Uterus (tissue), 4 donors: ENCODE measurements around the gene ZNF668. TPM values are rescaled to one million over a fixed set of nuclear protein-coding genes. Genes with fewer than 3 reads are reported as not detected.

ENCODE experiments used
- DNase-seq, 2 donors: peaks; one replicate each; pipeline ENCODE4 v3.0.0-alpha.2; 2019 to 2020
- H3K27ac ChIP-seq, 2 donors: fragments of 200-600 bp; sonication (generic); 1 replicate in 1 of 2; 2 replicates in 1 of 2; pipeline ENCODE4 v1.5.1; 2016 to 2018
- H3K27me3 ChIP-seq, 2 donors: fragments of 200-600 bp; sonication (generic); one replicate each; pipeline ENCODE4 v1.5.1; 2018 to 2019; ENCODE audit warnings: control low read depth in 1 of 2
- H3K36me3 ChIP-seq, 2 donors: fragments of 200-600 bp; sonication (generic); one replicate each; pipeline ENCODE4 v1.5.1; 2019; ENCODE audit warnings: control low read depth in 1 of 2
- H3K4me1 ChIP-seq, 2 donors: fragments of 200-600 bp; sonication (generic); one replicate each; pipeline ENCODE4 v1.5.1; 2018 to 2019; ENCODE audit warnings: control low read depth in 1 of 2
- H3K4me3 ChIP-seq, 2 donors: fragments of 200-600 bp; sonication (generic); 1 replicate in 1 of 2; 2 replicates in 1 of 2; pipeline ENCODE4 v1.5.1; 2018 to 2019; ENCODE audit warnings: mild to moderate bottlenecking in 1 of 2
- H3K9me3 ChIP-seq, 2 donors: fragments of 200-600 bp; sonication (generic); one replicate each; pipeline ENCODE4 v1.5.1; 2019; ENCODE audit warnings: control low read depth in 1 of 2
- POLR2A ChIP-seq, 2 donors: fragments of 450-650 bp; IDR thresholded peaks; one replicate each; pipeline ENCODE4 v1.6.1; 2016; ENCODE audit warnings: antibody characterized with exemption in 2 of 2, mild to moderate bottlenecking in 1 of 2, moderate library complexity in 1 of 2
- intact Hi-C: fragments of 100-400 bp; cut with DNase I; formaldehyde crosslinking; loops from one replicate; pipeline ENCODE4 v1.15.1; 2023; ENCODE audit warnings: low total_unique reads
- total RNA-seq, 4 donors: library from RNA; depleted of rRNA in 3 of 4; stranded (reverse); fragments of >200 nt in 3 of 4; gene quantifications; one replicate each; pipeline versions ENCODE4 v1.1.0 to v1.2.4, GENCODE V29; 2014 to 2023
- TF ChIP-seq, protein P1 (sequence below), 4 experiments: fragments of 200-600 bp in 2 of 4; fragments of 450-650 bp in 2 of 4; sonication (generic) in 2 of 4; IDR thresholded peaks; one replicate each; pipeline ENCODE4 v1.5.1; 2016 to 2019; ENCODE audit warnings: antibody characterized with exemption in 4 of 4, mild to moderate bottlenecking in 2 of 4, moderate library complexity in 1 of 4
- donor health status: DM: yes; HTN: yes; CAD: no.

Gene ZNF668
- total RNA-seq, 4 donors from 2014 or later, result 4.4 to 20.6 (median 6.4) TPM

DNA sequence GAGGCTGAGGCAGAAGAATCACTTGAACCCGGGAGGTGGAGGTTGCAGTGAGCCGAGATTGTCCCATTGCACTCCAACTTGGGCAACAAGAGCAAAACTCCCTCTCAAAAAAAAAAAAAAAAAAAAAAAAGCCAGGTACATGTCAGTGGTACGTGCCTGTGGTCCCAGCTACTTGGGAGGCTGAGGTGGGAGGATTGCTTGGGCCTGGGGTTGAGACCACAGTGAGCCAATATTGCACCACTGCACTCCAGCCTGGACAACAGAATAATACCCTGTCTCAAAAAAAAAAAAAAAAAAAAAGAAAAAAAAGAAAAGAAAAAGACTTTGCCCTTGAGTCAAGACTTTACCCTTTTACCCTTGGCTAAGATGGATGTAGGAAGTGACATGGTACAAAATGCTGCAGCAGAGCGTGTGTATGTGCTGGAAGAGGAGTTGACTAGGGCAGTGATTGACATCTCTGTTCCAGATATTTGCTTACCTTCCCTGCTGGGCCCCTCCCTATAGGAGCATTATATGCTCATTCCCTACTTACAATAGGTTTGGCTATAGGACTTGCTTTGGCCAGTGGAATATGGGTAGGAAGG is 30.1 kb downstream of the ZNF668 start:
- H3K27me3 ChIP-seq, result no peaks in the 10 kb centered on the region
- no peak overlapping the region for H3K4me3 ChIP-seq
- DNase-seq, result no peak
- H3K9me3 ChIP-seq, result no peaks in the 10 kb centered on the region
- intact Hi-C loops, result no loop called here
- no peaks in the 10 kb centered on the region for H3K36me3 ChIP-seq
- no peak for TF ChIP-seq POLR2A (IDR thresholded peaks at IDR 0.05)
- TF ChIP-seq, protein P1, sequence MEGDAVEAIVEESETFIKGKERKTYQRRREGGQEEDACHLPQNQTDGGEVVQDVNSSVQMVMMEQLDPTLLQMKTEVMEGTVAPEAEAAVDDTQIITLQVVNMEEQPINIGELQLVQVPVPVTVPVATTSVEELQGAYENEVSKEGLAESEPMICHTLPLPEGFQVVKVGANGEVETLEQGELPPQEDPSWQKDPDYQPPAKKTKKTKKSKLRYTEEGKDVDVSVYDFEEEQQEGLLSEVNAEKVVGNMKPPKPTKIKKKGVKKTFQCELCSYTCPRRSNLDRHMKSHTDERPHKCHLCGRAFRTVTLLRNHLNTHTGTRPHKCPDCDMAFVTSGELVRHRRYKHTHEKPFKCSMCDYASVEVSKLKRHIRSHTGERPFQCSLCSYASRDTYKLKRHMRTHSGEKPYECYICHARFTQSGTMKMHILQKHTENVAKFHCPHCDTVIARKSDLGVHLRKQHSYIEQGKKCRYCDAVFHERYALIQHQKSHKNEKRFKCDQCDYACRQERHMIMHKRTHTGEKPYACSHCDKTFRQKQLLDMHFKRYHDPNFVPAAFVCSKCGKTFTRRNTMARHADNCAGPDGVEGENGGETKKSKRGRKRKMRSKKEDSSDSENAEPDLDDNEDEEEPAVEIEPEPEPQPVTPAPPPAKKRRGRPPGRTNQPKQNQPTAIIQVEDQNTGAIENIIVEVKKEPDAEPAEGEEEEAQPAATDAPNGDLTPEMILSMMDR (IDR thresholded peaks at IDR 0.05), result no peak
- H3K4me1 ChIP-seq, result no peaks in the 10 kb centered on the region
- no peak overlapping the region for H3K27ac ChIP-seq

DNA sequence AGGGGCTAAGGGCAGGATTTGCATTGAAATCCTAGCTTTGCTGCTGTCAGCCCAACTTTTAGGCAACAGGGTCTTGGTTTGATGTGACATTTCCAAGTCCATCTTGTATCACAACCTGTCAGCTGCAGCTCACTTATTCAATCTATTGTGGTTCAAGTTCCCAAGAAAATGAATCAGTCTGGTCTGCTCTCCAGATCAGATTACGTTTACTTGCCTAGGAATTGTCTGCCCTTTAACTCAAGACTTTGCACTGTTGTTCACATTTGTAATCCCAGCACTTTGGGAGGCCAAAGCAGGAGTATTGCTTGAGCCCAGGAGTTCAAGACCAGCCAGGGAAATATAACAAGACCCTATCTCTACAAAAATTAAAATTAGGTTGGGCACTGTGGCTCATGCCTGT is 30.7 kb downstream of the ZNF668 start:
- Histone ChIP-seq H3K4me1 (no peaks in the 10 kb centered on the region), H3K4me3 (no peak overlapping the region), H3K36me3 (no peaks in the 10 kb centered on the region), H3K27ac (no peak overlapping the region), H3K9me3 (no peaks in the 10 kb centered on the region), H3K27me3 (no peaks in the 10 kb centered on the region)
- intact Hi-C loops, result no loop called here
- DNase-seq, result no peak
- TF ChIP-seq POLR2A (IDR thresholded peaks at IDR 0.05), result no peak
- TF ChIP-seq, protein P1 (IDR thresholded peaks at IDR 0.05), result no peak

DNA sequence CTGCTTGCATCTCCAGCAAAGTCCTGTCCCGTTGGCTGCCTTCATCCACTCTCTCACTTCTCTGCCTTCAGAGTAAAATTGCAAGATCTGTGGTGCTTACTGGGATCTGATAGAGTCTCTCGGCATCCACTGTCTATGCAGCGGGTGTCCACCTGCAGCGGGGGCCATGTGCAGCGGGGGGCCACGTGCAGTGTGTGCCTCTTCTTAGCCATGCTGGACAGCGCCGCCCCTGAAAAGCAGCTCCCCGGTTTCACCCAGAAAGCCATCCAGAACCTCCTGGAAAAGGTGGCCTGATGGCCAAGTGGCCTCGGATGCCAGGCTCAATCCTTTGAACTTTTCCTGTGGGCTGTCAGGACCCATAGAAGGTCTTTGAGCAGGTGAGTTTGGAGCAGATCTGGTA is 31.2 kb downstream of the ZNF668 start:
- Histone ChIP-seq H3K4me1 (no peaks in the 10 kb centered on the region), H3K36me3 (no peaks in the 10 kb centered on the region), H3K9me3 (no peaks in the 10 kb centered on the region), H3K27me3 (no peaks in the 10 kb centered on the region), H3K27ac (no peak overlapping the region), H3K4me3 (no peak overlapping the region)
- DNase-seq, result no peak
- no peak for TF ChIP-seq POLR2A (IDR thresholded peaks at IDR 0.05)
- TF ChIP-seq, protein P1 (IDR thresholded peaks at IDR 0.05), result no peak
- intact Hi-C loops, result no loop called here

DNA sequence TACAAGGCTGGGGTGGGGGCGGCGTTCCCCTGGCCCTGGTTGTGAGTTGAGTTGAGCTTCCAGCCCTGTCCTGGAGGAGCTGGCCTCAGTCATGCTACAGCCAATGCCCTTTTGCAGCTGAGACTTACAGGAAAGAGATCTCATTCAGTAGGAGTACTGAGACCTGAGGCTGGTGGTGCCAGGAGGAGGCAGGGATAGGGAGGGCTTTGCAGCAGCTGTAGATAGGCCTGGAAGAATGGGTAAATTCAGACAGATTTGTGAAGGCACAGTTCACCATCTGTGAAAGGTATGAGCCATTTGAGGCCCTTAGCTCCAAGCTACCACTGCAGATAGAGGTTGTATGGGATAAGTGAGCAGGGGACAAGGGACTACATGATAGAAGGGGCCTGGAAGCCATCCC is 35.0 kb downstream of the ZNF668 start:
- TF ChIP-seq, protein P1 (IDR thresholded peaks at IDR 0.05), result no peak
- TF ChIP-seq POLR2A (IDR thresholded peaks at IDR 0.05), result no peak
- no peaks in the 10 kb centered on the region for H3K27me3 ChIP-seq
- no peaks in the 10 kb centered on the region for H3K9me3 ChIP-seq
- H3K4me1 ChIP-seq, result peaks cover 6% of the 10 kb centered on the region in 2 donors
- no peak for DNase-seq
- no peak overlapping the region for H3K4me3 ChIP-seq
- intact Hi-C loops, result no loop called here
- H3K27ac ChIP-seq, result no peak overlapping the region
- no peaks in the 10 kb centered on the region for H3K36me3 ChIP-seq

DNA sequence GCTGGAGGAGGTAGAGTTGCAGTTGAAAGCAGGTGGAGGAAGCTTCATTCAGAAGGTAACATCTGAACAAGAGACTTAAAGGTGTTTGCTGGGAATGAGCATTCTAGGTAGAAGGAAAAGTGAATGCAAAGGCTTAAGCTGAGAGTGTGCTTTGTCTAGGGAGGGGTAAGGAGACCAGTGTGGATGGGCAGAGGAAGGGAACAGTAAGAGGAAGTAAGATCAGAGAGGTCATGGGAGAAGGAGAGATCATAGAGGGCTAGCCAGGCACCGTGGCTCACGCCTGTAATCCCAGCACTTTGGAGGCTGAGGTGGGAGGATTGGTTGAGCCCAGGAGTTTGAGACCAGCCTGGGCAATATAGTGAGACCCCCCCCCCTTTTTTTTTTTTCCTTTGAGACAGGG is 37.3 kb downstream of the ZNF668 start:
- intact Hi-C loops, result no loop called here
- TF ChIP-seq POLR2A (IDR thresholded peaks at IDR 0.05), result no peak
- TF ChIP-seq, protein P1 (IDR thresholded peaks at IDR 0.05), result no peak
- Histone ChIP-seq H3K9me3 (no peaks in the 10 kb centered on the region), H3K36me3 (no peaks in the 10 kb centered on the region), H3K27ac (no peak overlapping the region), H3K4me3 (no peak overlapping the region), H3K4me1 (peaks cover 6% of the 10 kb centered on the region in 2 donors), H3K27me3 (no peaks in the 10 kb centered on the region)
- no peak for DNase-seq
